ENCODE measurements around the gene PLXNA2. TPM values are rescaled to one million over a fixed set of nuclear protein-coding genes. Genes with fewer than 3 reads are reported as not detected.

The PLXNA2 gene
- total RNA-seq, 1 donor from 2014 or later, result 0.07 TPM

- no peaks in the 10 kb centered on the region for H3K36me3 Mint-ChIP-seq (ENCODE audit: low read depth)
- no peak overlapping the region for H3K4me3 Mint-ChIP-seq (ENCODE audit: low read depth)
- H3K4me1 Mint-ChIP-seq (ENCODE audit: low read depth), result no peaks in the 10 kb centered on the region
- peaks cover 18% of the 10 kb centered on the region for H3K27me3 Mint-ChIP-seq (ENCODE audit: low read depth)
- intact Hi-C loops (cut with micrococcal nuclease), result no loop called here
- H3K27ac Mint-ChIP-seq, result no peak overlapping the region
- no peak for DNase-seq (ENCODE audit: low spot score)
- H3K9me3 Mint-ChIP-seq, result no peaks in the 10 kb centered on the region
These were observed 245.5 kb downstream of the PLXNA2 start for GRCh38 chr1:207998691-207999090.

GRCh38 chr1:207997486-207998268, 246.5 kb downstream of the PLXNA2 start:
- Mint-ChIP-seq H3K4me3 (ENCODE audit: low read depth) (no peak overlapping the region), H3K36me3 (ENCODE audit: low read depth) (no peaks in the 10 kb centered on the region), H3K9me3 (no peaks in the 10 kb centered on the region), H3K27me3 (ENCODE audit: low read depth) (peaks cover 20% of the 10 kb centered on the region), H3K4me1 (ENCODE audit: low read depth) (no peaks in the 10 kb centered on the region), H3K27ac (no peak overlapping the region)
- DNase-seq (ENCODE audit: low spot score), result peak; percentile 28
- intact Hi-C loops (cut with micrococcal nuclease), result no loop called here

- no peaks in the 10 kb centered on the region for H3K4me1 Mint-ChIP-seq (ENCODE audit: low read depth)
- no peaks in the 10 kb centered on the region for H3K9me3 Mint-ChIP-seq
- intact Hi-C loops (cut with micrococcal nuclease), result no loop called here
- no peak overlapping the region for H3K27ac Mint-ChIP-seq
- H3K4me3 Mint-ChIP-seq (ENCODE audit: low read depth), result no peak overlapping the region
- H3K36me3 Mint-ChIP-seq (ENCODE audit: low read depth), result no peaks in the 10 kb centered on the region
- no peak for DNase-seq (ENCODE audit: low spot score)
- H3K27me3 Mint-ChIP-seq (ENCODE audit: low read depth), result peaks cover 20% of the 10 kb centered on the region
These were observed 247.5 kb downstream of the PLXNA2 start for GRCh38 chr1:207996636-207997035.

- Mint-ChIP-seq H3K36me3 (ENCODE audit: low read depth) (no peaks in the 10 kb centered on the region), H3K4me3 (ENCODE audit: low read depth) (no peak overlapping the region), H3K4me1 (ENCODE audit: low read depth) (no peaks in the 10 kb centered on the region), H3K9me3 (no peaks in the 10 kb centered on the region), H3K27ac (no peak overlapping the region), H3K27me3 (ENCODE audit: low read depth) (peaks cover 20% of the 10 kb centered on the region)
- DNase-seq (ENCODE audit: low spot score), result no peak
- intact Hi-C loops (cut with micrococcal nuclease), result no loop called here
These were observed 248.6 kb downstream of the PLXNA2 start for GRCh38 chr1:207995576-207995975.

GRCh38 chr1:207993477-207994445, 250.4 kb downstream of the PLXNA2 start:
- H3K36me3 Mint-ChIP-seq (ENCODE audit: low read depth), result no peaks in the 10 kb centered on the region
- H3K27ac Mint-ChIP-seq, result no peak overlapping the region
- intact Hi-C loops (cut with micrococcal nuclease), result no loop called here
- no peaks in the 10 kb centered on the region for H3K4me1 Mint-ChIP-seq (ENCODE audit: low read depth)
- no peaks in the 10 kb centered on the region for H3K9me3 Mint-ChIP-seq
- no peak for DNase-seq (ENCODE audit: low spot score)
- peaks cover 24% of the 10 kb centered on the region for H3K27me3 Mint-ChIP-seq (ENCODE audit: low read depth)
- H3K4me3 Mint-ChIP-seq (ENCODE audit: low read depth), result no peak overlapping the region

GRCh38 chr1:207992677-207993236, 251.4 kb downstream of the PLXNA2 start:
- DNase-seq (ENCODE audit: low spot score), result no peak
- Mint-ChIP-seq H3K27me3 (ENCODE audit: low read depth) (peaks cover 26% of the 10 kb centered on the region), H3K4me1 (ENCODE audit: low read depth) (no peaks in the 10 kb centered on the region), H3K9me3 (no peaks in the 10 kb centered on the region), H3K36me3 (ENCODE audit: low read depth) (no peaks in the 10 kb centered on the region), H3K27ac (no peak overlapping the region), H3K4me3 (ENCODE audit: low read depth) (no peak overlapping the region)
- intact Hi-C loops (cut with micrococcal nuclease), result no loop called here

GRCh38 chr1:207991583-207992026, 252.6 kb downstream of the PLXNA2 start:
- H3K27ac Mint-ChIP-seq, result no peak overlapping the region

GRCh38 chr1:207990876-207991582, 253.2 kb downstream of the PLXNA2 start:
- Mint-ChIP-seq H3K27ac (no peak overlapping the region), H3K27me3 (ENCODE audit: low read depth) (peaks cover 30% of the 10 kb centered on the region), H3K9me3 (no peaks in the 10 kb centered on the region), H3K4me3 (ENCODE audit: low read depth) (no peak overlapping the region), H3K36me3 (ENCODE audit: low read depth) (no peaks in the 10 kb centered on the region), H3K4me1 (ENCODE audit: low read depth) (no peaks in the 10 kb centered on the region)
- intact Hi-C loops (cut with micrococcal nuclease), result no loop called here
- no peak for DNase-seq (ENCODE audit: low spot score)

More at GRCh38 chr1:207991583-207992026, 252.6 kb downstream of the PLXNA2 start:
- intact Hi-C loops (cut with micrococcal nuclease), result no loop called here
- DNase-seq (ENCODE audit: low spot score), result no peak
- H3K36me3 Mint-ChIP-seq (ENCODE audit: low read depth), result no peaks in the 10 kb centered on the region
- peaks cover 31% of the 10 kb centered on the region for H3K27me3 Mint-ChIP-seq (ENCODE audit: low read depth)
- H3K9me3 Mint-ChIP-seq, result no peaks in the 10 kb centered on the region
- no peak overlapping the region for H3K4me3 Mint-ChIP-seq (ENCODE audit: low read depth)
- no peaks in the 10 kb centered on the region for H3K4me1 Mint-ChIP-seq (ENCODE audit: low read depth)

GRCh38 chr1:207990455-207990854, 253.7 kb downstream of the PLXNA2 start:
- intact Hi-C loops (cut with micrococcal nuclease), result no loop called here
- Mint-ChIP-seq H3K4me3 (ENCODE audit: low read depth) (no peak overlapping the region), H3K4me1 (ENCODE audit: low read depth) (no peaks in the 10 kb centered on the region), H3K9me3 (no peaks in the 10 kb centered on the region), H3K36me3 (ENCODE audit: low read depth) (no peaks in the 10 kb centered on the region), H3K27me3 (ENCODE audit: low read depth) (peaks cover 30% of the 10 kb centered on the region), H3K27ac (no peak overlapping the region)
- no peak for DNase-seq (ENCODE audit: low spot score)

GRCh38 chr1:207988326-207989165, 255.6 kb downstream of the PLXNA2 start:
- intact Hi-C loops (cut with micrococcal nuclease), result no loop called here
- no peak for DNase-seq (ENCODE audit: low spot score)

GRCh38 chr1:207987164-207987563, 257.0 kb downstream of the PLXNA2 start:
- Mint-ChIP-seq H3K27ac (no peak overlapping the region), H3K36me3 (ENCODE audit: low read depth) (no peaks in the 10 kb centered on the region), H3K9me3 (no peaks in the 10 kb centered on the region), H3K4me1 (ENCODE audit: low read depth) (no peaks in the 10 kb centered on the region), H3K27me3 (ENCODE audit: low read depth) (peaks cover 17% of the 10 kb centered on the region), H3K4me3 (ENCODE audit: low read depth) (no peak overlapping the region)
- DNase-seq (ENCODE audit: low spot score), result no peak
- intact Hi-C loops (cut with micrococcal nuclease), result no loop called here

More at GRCh38 chr1:207988326-207989165, 255.6 kb downstream of the PLXNA2 start:
- Mint-ChIP-seq H3K27me3 (ENCODE audit: low read depth) (peaks cover 18% of the 10 kb centered on the region), H3K9me3 (no peaks in the 10 kb centered on the region), H3K4me3 (ENCODE audit: low read depth) (no peak overlapping the region), H3K27ac (no peak overlapping the region), H3K4me1 (ENCODE audit: low read depth) (no peaks in the 10 kb centered on the region), H3K36me3 (ENCODE audit: low read depth) (no peaks in the 10 kb centered on the region)
